H9 (cell line): ENCODE data around the gene ZGRF1. TPM values are rescaled to one million over a fixed set of nuclear protein-coding genes. Genes with fewer than 3 reads are reported as not detected.
A peak's percentile ranks its signal among the peaks of the same experiment; 100 is the strongest.

Experiments
- DNase-seq: peaks from one replicate; pipeline ENCODE4 v3.0.0-alpha.2; 2017
- H2AFZ ChIP-seq: one replicate; pipeline ENCODE4 v1.6.1; 2013; ENCODE audit warnings: mild to moderate bottlenecking, low read length, control low read depth, moderate library complexity
- H2AK5ac ChIP-seq: 2 replicates; pipeline ENCODE4 v1.6.1; 2013; ENCODE audit warnings: low read length, control low read depth, mixed read lengths; ENCODE audit not compliant: insufficient read length
- H2BK120ac ChIP-seq: one replicate; pipeline ENCODE4 v1.6.1; 2013; ENCODE audit warnings: low read depth, mild to moderate bottlenecking, low read length, control low read depth, inconsistent platforms; ENCODE audit not compliant: poor library complexity, severe bottlenecking
- H2BK12ac ChIP-seq: 2 replicates; pipeline ENCODE4 v1.6.1; 2013; ENCODE audit warnings: low read length, control low read depth, mixed read lengths, low read depth; ENCODE audit not compliant: insufficient read length
- H2BK15ac ChIP-seq: 2 replicates; pipeline ENCODE4 v1.6.1; 2013; ENCODE audit warnings: low read depth, low read length, control low read depth
- H2BK20ac ChIP-seq: one replicate; pipeline ENCODE4 v1.6.1; 2013; ENCODE audit warnings: low read depth, mild to moderate bottlenecking, low read length, control low read depth, inconsistent platforms; ENCODE audit not compliant: poor library complexity, severe bottlenecking
- H2BK5ac ChIP-seq: 2 replicates; pipeline ENCODE4 v1.6.1; 2013; ENCODE audit warnings: low read length, control low read depth, mixed read lengths; ENCODE audit not compliant: insufficient read length
- H3K14ac ChIP-seq: 2 replicates; pipeline ENCODE4 v1.6.1; 2013; ENCODE audit warnings: low read length, control low read depth; ENCODE audit not compliant: insufficient read depth
- H3K18ac ChIP-seq: 2 replicates; pipeline ENCODE4 v1.6.1; 2013; ENCODE audit warnings: low read depth, mild to moderate bottlenecking, mixed read lengths, low read length, control low read depth; ENCODE audit not compliant: insufficient read length
- H3K23ac ChIP-seq: 2 replicates; pipeline ENCODE4 v1.6.1; 2013; ENCODE audit warnings: low read length, control low read depth, mixed read lengths, low read depth; ENCODE audit not compliant: insufficient read length
- H3K23me2 ChIP-seq: 2 replicates; pipeline ENCODE4 v1.6.1; 2013; ENCODE audit warnings: low read depth, mild to moderate bottlenecking, mixed read lengths, low read length, control low read depth; ENCODE audit not compliant: insufficient read length, poor library complexity, severe bottlenecking
- H3K27ac ChIP-seq: 2 replicates; pipeline ENCODE4 v1.5.1; 2013; ENCODE audit warnings: low read length, control low read depth, mixed read lengths, low read depth; ENCODE audit not compliant: insufficient read length
- H3K27me3 ChIP-seq: 2 replicates; pipeline ENCODE4 v1.6.1; 2013; ENCODE audit warnings: low read length, control low read depth, inconsistent platforms; ENCODE audit not compliant: insufficient read depth
- H3K4ac ChIP-seq: 2 replicates; pipeline ENCODE4 v1.6.1; 2013; ENCODE audit warnings: low read depth, mild to moderate bottlenecking, control low read depth, inconsistent platforms, low read length, moderate library complexity
- H3K4me1 ChIP-seq: 2 replicates; pipeline ENCODE4 v1.6.1; 2013; ENCODE audit warnings: low read length, control low read depth, inconsistent platforms; ENCODE audit not compliant: insufficient read depth
- H3K4me2 ChIP-seq: 2 replicates; pipeline ENCODE4 v1.6.1; 2013; ENCODE audit warnings: low read length, control low read depth, mixed read lengths; ENCODE audit not compliant: insufficient read length, insufficient read depth
- H3K56ac ChIP-seq: 2 replicates; pipeline ENCODE4 v1.6.1; 2013; ENCODE audit warnings: low read depth, mild to moderate bottlenecking, mixed read lengths, low read length, control low read depth; ENCODE audit not compliant: insufficient read length
- H3K79me1 ChIP-seq: 2 replicates; pipeline ENCODE4 v1.6.1; 2013; ENCODE audit warnings: low read depth, mild to moderate bottlenecking, moderate library complexity, low read length, control low read depth, inconsistent platforms; ENCODE audit not compliant: insufficient read depth, poor library complexity, severe bottlenecking
- H3K79me2 ChIP-seq: 2 replicates; pipeline ENCODE4 v1.6.1; 2013; ENCODE audit warnings: low read length, control low read depth, inconsistent platforms; ENCODE audit not compliant: insufficient read depth
- H3K9ac ChIP-seq: 2 replicates; pipeline ENCODE4 v1.6.1; 2013; ENCODE audit warnings: low read length, control low read depth, mixed read lengths; ENCODE audit not compliant: insufficient read length; ENCODE audit errors: extremely low read depth
- H3K9me3 ChIP-seq: one replicate; pipeline ENCODE4 v1.6.1; 2013; ENCODE audit warnings: low read depth, low read length, inconsistent platforms; ENCODE audit not compliant: control insufficient read depth
- H3T11ph ChIP-seq: one replicate; pipeline ENCODE4 v1.6.1; 2013; ENCODE audit warnings: mild to moderate bottlenecking, low read length, control low read depth, inconsistent platforms
- H4K20me1 ChIP-seq: one replicate; pipeline ENCODE4 v1.6.1; 2013; ENCODE audit not compliant: control insufficient read depth, insufficient read length, insufficient read depth
- H4K5ac ChIP-seq: 2 replicates; pipeline ENCODE4 v1.6.1; 2013; ENCODE audit warnings: low read depth, mild to moderate bottlenecking, mixed read lengths, low read length, control low read depth; ENCODE audit not compliant: insufficient read length
- H4K8ac ChIP-seq: replicated peaks from 2 replicates; pipeline ENCODE4 v1.6.1; 2013; ENCODE audit warnings: low read length, control low read depth, mixed read lengths, low read depth; ENCODE audit not compliant: insufficient read length
- H4K91ac ChIP-seq: 2 replicates; pipeline ENCODE4 v1.6.1; 2013; ENCODE audit warnings: low read depth, mild to moderate bottlenecking, moderate library complexity, mixed read lengths, low read length, control low read depth; ENCODE audit not compliant: insufficient read length
- H3K27ac Mint-ChIP-seq, 3 experiments: 2 replicates in 2 of 3; 3 replicates in 1 of 3; pipeline ENCODE4 v1.8.0; 2020 to 2021; ENCODE audit warnings: mixed read lengths in 3 of 3, mild to moderate bottlenecking in 1 of 3, moderate library complexity in 1 of 3
- H3K27me3 Mint-ChIP-seq: 2 replicates; pipeline ENCODE4 v1.8.0; 2021; ENCODE audit warnings: low read depth, mild to moderate bottlenecking, moderate library complexity, mixed read lengths
- H3K36me3 Mint-ChIP-seq, 3 experiments: 2 replicates in 2 of 3; 3 replicates in 1 of 3; pipeline ENCODE4 v1.8.0; 2020 to 2021; ENCODE audit warnings: low read depth in 3 of 3, mixed read lengths in 3 of 3; ENCODE audit not compliant: insufficient read depth in 1 of 3
- H3K4me1 Mint-ChIP-seq, 2 experiments: 2 replicates each; pipeline ENCODE4 v1.8.0; 2020; ENCODE audit warnings: mixed read lengths in 2 of 2
- H3K4me3 Mint-ChIP-seq, 2 experiments: 2 replicates in 1 of 2; 3 replicates in 1 of 2; pipeline ENCODE4 v1.8.0; 2020 to 2021; ENCODE audit warnings: mild to moderate bottlenecking in 2 of 2, mixed read lengths in 2 of 2, moderate library complexity in 1 of 2
- H3K9me3 Mint-ChIP-seq, 2 experiments: 2 replicates in 1 of 2; 3 replicates in 1 of 2; pipeline ENCODE4 v1.8.0; 2020; ENCODE audit warnings: mild to moderate bottlenecking in 2 of 2, mixed read lengths in 2 of 2, moderate library complexity in 1 of 2
- WGBS: extraction: QIAGEN DNeasy Blood & Tissue Kit; methylation state at CpG from one replicate; pipeline ENCODE4 v1.1.7; 2013; ENCODE audit warnings: missing lambda C conversion rate, low lambda C conversion rate, mixed read lengths; ENCODE audit not compliant: insufficient read length; ENCODE audit errors: extremely low coverage; 5-methylcytosine and 5-hydroxymethylcytosine counted together
- total RNA-seq: library from RNA; stranded (reverse); gene quantifications from 2 replicates; pipeline ENCODE4 v1.2.1, GENCODE V29; 2021
- TF ChIP-seq, protein P1 (sequence below): fragments of 200-600 bp; sonication (generic); conservative IDR thresholded peaks from 3 replicates; pipeline ENCODE4 v1.8.0; 2021; ENCODE audit warnings: antibody characterized with exemption, mild to moderate bottlenecking

ZGRF1 gene
- total RNA-seq, 1 experiment from 2014 or later: 38.3 TPM

DNA sequence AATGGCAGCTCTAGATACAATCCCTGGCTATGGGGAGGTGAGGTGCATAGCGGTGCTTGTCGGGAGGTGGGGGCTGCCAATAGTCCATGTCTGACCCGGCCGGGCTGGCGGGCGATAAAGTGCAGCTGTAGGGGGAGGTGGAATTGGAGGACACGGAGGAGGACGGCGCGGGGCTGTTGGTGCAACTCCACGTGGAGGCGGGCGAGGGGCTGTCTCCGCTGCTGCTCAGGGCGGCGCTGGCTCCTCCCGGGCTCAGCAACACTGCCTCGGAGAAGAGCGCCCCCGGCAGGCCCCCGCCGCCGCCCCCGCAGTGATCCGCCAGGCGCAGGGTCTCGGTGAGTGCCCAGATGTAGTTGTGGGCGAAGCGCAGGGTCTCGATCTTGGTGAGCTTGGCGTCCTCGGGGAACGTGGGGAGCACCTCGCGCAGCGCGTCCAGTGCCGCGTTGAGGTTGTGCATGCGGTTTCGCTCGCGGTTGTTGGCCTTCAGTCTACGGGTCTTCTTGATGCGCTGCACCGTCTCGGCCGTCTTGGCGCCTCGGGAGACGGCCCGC is 122.0 kb downstream of the ZGRF1 start:
- H4K91ac ChIP-seq: no peak overlapping the region
- no peak overlapping the region for H3K56ac ChIP-seq
- H3T11ph ChIP-seq: no peak overlapping the region
- no peaks in the 10 kb centered on the region for H3K79me2 ChIP-seq
- TF ChIP-seq, protein P1, sequence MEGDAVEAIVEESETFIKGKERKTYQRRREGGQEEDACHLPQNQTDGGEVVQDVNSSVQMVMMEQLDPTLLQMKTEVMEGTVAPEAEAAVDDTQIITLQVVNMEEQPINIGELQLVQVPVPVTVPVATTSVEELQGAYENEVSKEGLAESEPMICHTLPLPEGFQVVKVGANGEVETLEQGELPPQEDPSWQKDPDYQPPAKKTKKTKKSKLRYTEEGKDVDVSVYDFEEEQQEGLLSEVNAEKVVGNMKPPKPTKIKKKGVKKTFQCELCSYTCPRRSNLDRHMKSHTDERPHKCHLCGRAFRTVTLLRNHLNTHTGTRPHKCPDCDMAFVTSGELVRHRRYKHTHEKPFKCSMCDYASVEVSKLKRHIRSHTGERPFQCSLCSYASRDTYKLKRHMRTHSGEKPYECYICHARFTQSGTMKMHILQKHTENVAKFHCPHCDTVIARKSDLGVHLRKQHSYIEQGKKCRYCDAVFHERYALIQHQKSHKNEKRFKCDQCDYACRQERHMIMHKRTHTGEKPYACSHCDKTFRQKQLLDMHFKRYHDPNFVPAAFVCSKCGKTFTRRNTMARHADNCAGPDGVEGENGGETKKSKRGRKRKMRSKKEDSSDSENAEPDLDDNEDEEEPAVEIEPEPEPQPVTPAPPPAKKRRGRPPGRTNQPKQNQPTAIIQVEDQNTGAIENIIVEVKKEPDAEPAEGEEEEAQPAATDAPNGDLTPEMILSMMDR: peak; percentile 46
- no peak overlapping the region for H2BK20ac ChIP-seq
- no peak overlapping the region for H4K8ac ChIP-seq
- no peak overlapping the region for H2AFZ ChIP-seq
- H3K27me3 ChIP-seq: peaks cover 90% of the 10 kb centered on the region
- no peak overlapping the region for H3K27ac ChIP-seq
- no peak overlapping the region for H3K23ac ChIP-seq
- no peak overlapping the region for H2BK120ac ChIP-seq
- H4K20me1 ChIP-seq: no peaks in the 10 kb centered on the region
- no peak overlapping the region for H4K5ac ChIP-seq
- H3K4ac ChIP-seq: no peak overlapping the region
- peaks cover 33% of the 10 kb centered on the region for H3K23me2 ChIP-seq
- no peak overlapping the region for H3K27ac Mint-ChIP-seq
- no peak overlapping the region for H3K14ac ChIP-seq
- no peak overlapping the region for H2BK12ac ChIP-seq
- WGBS: no CpG with 5 or more reads among the region's 52 CpGs
- H3K79me1 ChIP-seq: no peaks in the 10 kb centered on the region
- peak overlapping the region; percentile 71 to 90 for H3K4me3 Mint-ChIP-seq
- peaks cover 0 to 4% (median 0%) of the 10 kb centered on the region in 3 experiments; a peak in 2 of 7 replicates for H3K36me3 Mint-ChIP-seq
- H3K4me1 ChIP-seq: 0 out of 2 replicates have a peak, but pooled peaks cover 5% of the 10 kb centered on the region
- H2BK5ac ChIP-seq: no peak overlapping the region
- peak overlapping the region; percentile 88 for H3K4me2 ChIP-seq
- H3K9me3 ChIP-seq: no peaks in the 10 kb centered on the region
- DNase-seq: peak; percentile 59
- H3K4me1 Mint-ChIP-seq: peaks cover 41 to 63% of the 10 kb centered on the region in 2 experiments
- no peak overlapping the region for H3K9ac ChIP-seq
- H3K9me3 Mint-ChIP-seq: peaks cover 6 to 18% of the 10 kb centered on the region in 2 experiments; a peak in 3 of 5 replicates
- no peak overlapping the region for H3K18ac ChIP-seq
- no peak overlapping the region for H2BK15ac ChIP-seq
- no peak overlapping the region for H2AK5ac ChIP-seq
- H3K27me3 Mint-ChIP-seq: peaks cover 99% of the 10 kb centered on the region
